ENCODE measurements around the gene PLCB2. TPM values are rescaled to one million over a fixed set of nuclear protein-coding genes. Genes with fewer than 3 reads are reported as not detected.

The PLCB2 gene
- total and polyA plus RNA-seq, 9 of the 15 experiments (the other 6 are each of a cell fraction or from before 2014, with no cell fraction given), result 0.37 to 12.3 (median 8.0) TPM

DNA sequence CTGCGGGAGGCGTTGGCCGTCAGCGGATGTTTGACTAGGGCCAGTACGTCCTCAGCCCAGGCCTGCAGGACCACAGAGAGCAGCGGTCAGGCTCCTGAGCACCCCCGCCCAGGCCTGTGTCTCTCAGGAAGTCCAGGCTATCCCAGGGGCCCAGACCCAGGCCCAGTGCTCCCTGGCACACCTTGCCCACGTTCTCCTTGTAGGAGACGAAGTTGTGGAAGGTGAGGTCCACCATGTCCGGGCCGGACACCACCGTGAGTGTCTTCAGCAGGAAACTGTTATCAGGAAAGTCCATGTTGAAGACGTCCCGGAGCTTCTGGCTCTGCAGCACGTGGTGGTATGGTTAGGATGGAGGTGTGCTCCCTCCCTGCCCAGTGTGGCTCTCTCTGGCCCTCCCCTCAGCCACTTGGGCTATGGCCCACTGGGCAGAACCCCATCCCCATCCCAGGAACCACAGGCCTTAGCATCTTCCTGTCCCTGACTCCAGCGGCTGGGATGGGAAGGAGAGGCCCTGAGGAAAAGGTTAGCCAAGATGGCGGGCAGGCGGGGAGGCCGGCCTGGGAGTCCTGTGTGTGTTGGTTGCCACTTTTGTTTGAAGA, 5.3 kb downstream of the PLCB2 start (continued):
- TF ChIP-seq, protein P1, sequence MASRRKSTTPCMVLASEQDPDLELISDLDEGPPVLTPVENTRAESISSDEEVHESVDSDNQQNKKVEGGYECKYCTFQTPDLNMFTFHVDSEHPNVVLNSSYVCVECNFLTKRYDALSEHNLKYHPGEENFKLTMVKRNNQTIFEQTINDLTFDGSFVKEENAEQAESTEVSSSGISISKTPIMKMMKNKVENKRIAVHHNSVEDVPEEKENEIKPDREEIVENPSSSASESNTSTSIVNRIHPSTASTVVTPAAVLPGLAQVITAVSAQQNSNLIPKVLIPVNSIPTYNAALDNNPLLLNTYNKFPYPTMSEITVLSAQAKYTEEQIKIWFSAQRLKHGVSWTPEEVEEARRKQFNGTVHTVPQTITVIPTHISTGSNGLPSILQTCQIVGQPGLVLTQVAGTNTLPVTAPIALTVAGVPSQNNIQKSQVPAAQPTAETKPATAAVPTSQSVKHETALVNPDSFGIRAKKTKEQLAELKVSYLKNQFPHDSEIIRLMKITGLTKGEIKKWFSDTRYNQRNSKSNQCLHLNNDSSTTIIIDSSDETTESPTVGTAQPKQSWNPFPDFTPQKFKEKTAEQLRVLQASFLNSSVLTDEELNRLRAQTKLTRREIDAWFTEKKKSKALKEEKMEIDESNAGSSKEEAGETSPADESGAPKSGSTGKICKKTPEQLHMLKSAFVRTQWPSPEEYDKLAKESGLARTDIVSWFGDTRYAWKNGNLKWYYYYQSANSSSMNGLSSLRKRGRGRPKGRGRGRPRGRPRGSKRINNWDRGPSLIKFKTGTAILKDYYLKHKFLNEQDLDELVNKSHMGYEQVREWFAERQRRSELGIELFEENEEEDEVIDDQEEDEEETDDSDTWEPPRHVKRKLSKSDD (conservative IDR thresholded peaks at IDR 0.05; ENCODE audit: low read length), result no peak
- TF ChIP-seq ZNF445 (CRISPR knock-in tag; IDR thresholded peaks at IDR 0.05; ENCODE audit: low read depth) (no peak), PHF21A (IDR thresholded peaks at IDR 0.05; ENCODE audit: borderline replicate concordance, low read depth) (no peak), ZNF217 (CRISPR knock-in tag; IDR thresholded peaks at IDR 0.05) (no peak), TBP (optimal IDR thresholded peaks at IDR 0.05; ENCODE audit: low read depth, low read length) (no peak), NELFE (IDR thresholded peaks at IDR 0.05; ENCODE audit: insufficient read depth, insufficient read length) (no peak), HES1 (IDR thresholded peaks at IDR 0.05; ENCODE audit: low read depth) (no peak), ZBTB11 (CRISPR knock-in tag; IDR thresholded peaks at IDR 0.05) (no peak), CLOCK (CRISPR knock-in tag; IDR thresholded peaks at IDR 0.05; ENCODE audit: borderline replicate concordance) (no peak), GATAD2A (IDR thresholded peaks at IDR 0.05) (no peak), FOXK2 (conservative IDR thresholded peaks at IDR 0.05 in 1 of 2, IDR thresholded peaks at IDR 0.05 in 1 of 2; ENCODE audit: low read depth in 2 of 2) (no peak), ZNF785 (CRISPR knock-in tag; IDR thresholded peaks at IDR 0.05) (no peak)
- TF ChIP-seq, protein P2, sequence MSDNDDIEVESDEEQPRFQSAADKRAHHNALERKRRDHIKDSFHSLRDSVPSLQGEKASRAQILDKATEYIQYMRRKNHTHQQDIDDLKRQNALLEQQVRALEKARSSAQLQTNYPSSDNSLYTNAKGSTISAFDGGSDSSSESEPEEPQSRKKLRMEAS (CRISPR knock-in tag; IDR thresholded peaks at IDR 0.05), result peak; percentile 65
